Fibroblast of lung (primary cell): ENCODE data around the gene FBXO41.

ENCODE experiments used
- CTCF ChIP-seq, 2 donors: IDR thresholded peaks in 1 of 2; conservative IDR thresholded peaks in 1 of 2; 1 replicate in 1 of 2; 2 replicates in 1 of 2; pipeline ENCODE4 v1.5.1; 2011 to 2012; ENCODE audit warnings: low read length in 2 of 2, control low read depth in 1 of 2, inconsistent platforms in 1 of 2, low read depth in 1 of 2, mild to moderate bottlenecking in 1 of 2
- EZH2 ChIP-seq: IDR thresholded peaks from 2 replicates; pipeline ENCODE4 v1.5.1; 2012; ENCODE audit warnings: low read length, control low read depth, mild to moderate bottlenecking; ENCODE audit errors: missing control alignments

GRCh38 chr2:73252238-73253027, 31.8 kb downstream of the FBXO41 start:
- no peak for TF ChIP-seq EZH2
- no peak for TF ChIP-seq CTCF (conservative IDR thresholded peaks at IDR 0.05 in 1 of 2, IDR thresholded peaks at IDR 0.05 in 1 of 2; ENCODE audit: low read depth in 1 of 2, low read length in 2 of 2)
